NAMALWA (cell line): ENCODE data around the gene CD300LD.

Source experiments
- DNase-seq: peaks from one replicate; pipeline ENCODE4 v3.0.0-alpha.2; 2015; ENCODE audit warnings: low spot score

CD300LD gene

DNA sequence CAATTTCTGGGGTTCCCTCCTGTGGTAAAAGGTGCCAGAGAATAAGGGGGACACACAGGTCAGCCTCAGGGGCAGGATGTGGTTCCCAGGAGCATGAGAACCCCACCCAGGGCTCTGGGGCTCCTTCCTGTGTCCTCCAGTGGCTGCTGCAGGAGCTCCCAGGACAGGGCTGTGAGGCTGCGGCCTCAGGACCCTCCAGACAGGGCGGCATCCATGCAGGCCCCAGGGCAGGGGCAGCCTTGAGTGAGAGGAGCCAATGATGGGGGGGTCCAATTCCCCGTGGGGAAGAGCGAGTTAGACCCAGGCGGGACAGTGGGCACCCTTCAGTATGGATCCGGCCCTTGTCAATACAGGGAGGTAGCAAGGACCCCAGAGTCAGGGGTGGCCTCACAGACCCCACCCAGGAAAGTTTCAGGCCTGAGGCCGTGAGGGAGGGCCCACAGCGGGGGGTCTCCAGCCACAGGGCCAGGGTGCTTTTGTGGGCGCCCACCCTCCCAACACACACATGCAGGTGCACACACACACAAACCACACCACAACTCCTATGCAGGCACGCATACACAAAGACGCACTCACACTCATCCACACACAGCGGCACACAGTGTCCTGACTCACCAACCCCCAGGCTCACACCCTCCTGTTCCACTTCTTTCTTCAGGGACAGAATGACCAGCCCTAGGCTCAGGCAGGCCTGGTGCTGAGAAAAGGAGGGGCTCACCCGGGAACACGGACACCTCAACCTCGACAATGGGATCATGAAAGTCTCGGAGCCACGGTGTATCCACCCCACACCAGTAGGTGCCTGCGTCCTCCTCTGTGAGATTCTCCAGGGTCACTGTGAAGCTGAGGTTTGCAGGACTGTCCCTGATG is 48.0 kb downstream of the CD300LD start:
- no peak for DNase-seq

DNA sequence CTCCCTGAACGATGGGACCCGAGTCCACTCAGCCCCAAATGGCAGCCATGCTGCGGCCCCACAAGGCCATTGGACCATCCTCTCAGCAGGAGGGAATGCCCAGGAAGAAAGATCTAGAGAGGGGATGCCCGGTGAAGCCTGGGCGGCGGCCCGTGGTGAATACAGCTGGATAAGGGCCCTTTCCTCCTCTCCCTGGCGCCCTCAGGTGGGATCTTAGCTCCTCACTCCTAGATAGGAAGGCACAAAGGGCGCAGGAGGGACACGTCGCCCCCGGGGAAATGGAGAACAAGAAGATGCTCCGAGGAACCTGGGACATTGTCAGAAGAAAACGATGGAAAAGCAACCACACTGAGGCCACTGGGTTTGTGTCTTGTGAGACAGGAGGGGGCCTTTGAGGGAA is 48.7 kb downstream of the CD300LD start:
- no peak for DNase-seq

DNA sequence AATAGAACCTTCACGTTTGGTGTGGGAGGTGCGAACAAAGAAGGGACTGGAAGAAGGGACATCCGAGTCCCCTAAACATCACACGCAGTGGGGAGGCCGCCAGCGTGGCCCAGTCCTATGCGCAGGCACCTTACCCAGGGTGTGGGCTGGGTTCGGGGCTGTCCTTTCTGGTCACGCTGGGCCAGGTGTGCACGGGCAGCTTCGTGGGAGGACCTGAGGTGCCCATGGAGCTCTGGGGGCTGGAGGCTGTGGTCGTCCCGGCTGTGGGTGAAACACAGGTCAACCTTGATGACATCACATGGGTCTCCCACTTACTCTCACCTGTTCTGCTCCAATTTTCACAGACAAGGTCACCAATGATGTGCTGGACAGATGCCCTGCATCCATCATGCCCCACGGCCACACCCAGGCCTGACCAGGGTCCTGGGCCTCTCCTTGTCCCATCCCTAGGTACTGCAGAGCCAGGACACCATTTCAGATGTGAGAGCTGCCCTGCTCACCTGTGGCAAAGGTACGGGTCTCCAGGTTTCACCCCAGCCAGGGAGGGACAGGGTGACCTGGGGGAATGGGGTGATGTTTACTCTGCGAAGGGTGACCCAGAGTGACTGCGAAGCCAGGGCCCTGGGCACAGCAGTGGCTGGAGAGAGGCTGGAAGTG is 49.2 kb downstream of the CD300LD start:
- no peak for DNase-seq

DNA sequence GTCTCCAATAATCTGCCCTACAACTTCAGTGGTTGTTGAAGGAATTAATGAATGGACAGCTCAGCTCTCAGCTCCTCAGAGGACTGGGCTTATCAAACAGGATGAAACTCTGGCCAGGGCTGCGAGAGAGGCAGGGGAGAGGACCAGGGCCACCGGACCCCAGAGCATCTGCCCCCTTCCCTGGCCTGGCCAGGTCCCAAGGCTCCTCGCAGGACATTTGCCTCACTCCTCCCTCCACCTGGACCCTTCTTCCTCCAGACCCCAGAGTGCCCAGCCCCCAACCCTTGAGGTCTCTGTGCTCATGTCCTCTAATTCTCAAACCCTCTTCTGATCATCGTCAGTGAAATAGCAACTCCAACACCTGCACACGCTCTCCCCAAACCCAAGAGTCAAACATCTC is 49.9 kb downstream of the CD300LD start:
- DNase-seq, result no peak

DNA sequence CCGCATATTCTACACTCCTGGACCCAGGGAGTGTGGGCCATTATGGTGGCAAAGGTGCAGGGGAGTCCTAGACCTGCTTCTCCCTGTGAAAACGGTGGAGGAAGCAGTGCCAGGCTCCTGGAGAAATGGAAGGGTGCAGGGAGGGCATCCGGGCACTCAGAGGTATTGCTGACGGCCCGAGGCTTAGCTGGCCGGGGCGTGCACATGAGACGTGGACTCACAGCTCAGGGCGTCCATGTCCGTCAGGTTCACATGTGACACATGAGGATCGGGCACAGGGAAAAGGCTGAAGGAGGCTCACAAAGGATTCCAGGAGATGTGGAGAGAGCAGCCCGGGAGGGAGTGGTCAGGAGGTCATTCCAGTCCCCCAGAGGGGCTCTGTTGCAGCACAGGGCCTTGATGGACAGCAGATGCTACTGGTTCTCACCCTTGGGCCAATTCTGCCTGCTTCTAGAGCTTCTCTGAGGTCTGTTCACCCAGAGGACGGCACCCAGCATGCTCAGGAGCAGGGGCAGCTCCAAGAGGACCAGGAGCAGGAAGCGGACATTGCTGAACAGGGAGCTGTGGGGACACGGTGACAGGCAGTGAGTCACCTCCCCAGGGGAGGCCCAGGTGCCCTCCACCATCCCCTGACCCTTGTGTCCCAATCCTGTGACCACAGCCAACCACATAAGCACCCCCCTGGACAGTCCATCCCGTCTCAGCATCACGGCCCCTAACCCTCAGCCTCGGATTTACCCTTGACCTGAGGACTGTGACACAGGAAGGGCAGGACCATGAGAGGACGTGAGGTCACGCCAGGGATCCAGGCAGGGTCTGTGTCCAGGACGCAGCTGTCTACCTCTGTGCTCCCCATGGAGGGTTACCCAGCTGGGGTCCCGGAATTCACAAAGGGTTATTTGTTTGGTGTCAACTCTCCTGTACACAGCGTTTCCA is 50.6 kb downstream of the CD300LD start:
- no peak for DNase-seq

DNA sequence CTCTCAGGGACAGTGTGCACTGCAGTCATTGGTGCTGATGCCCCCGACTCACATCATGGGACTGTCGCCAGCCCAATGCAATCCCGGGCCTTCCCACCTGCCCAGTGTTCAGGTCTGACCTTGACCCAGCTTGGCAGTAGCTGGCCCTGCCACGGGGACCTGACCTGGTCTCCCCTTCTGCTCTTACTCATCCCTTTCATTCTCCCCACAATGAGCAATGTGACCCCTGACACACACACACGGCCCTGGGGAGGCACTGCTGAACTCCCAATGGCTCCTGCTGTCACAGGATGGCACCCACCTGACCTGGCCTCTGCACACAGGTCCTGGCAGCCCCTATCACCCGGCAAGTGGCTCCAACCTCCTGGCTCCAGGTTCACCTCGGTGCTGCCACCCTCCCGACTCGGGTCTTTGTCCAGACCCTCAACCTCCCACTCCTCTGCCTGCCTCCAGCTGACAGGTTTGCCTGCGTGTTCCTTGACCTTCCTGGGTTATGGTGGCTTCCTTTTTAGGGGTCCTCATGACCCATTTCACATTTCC is 52.7 kb downstream of the CD300LD start:
- DNase-seq, result no peak

DNA sequence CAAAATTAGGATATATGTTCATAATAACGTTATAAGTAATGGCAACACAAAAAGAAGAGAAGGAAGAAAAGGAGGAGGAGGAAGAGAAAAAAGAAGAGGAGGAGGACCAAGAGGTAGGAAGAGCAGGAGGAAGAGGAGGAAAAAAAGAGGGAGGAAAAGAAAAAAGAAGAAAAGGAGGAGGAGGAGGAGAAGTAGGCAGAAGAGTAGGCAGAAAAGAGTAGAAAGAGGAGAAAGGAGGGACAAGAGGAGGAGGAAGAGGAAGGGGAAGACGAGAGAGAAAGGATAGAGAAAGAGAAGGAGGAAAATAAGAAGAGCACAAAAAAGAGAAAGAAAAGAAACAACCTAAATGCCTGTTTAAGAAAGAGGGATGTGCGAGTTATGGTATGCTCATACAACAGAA is 55.2 kb downstream of the CD300LD start:
- no peak for DNase-seq

DNA sequence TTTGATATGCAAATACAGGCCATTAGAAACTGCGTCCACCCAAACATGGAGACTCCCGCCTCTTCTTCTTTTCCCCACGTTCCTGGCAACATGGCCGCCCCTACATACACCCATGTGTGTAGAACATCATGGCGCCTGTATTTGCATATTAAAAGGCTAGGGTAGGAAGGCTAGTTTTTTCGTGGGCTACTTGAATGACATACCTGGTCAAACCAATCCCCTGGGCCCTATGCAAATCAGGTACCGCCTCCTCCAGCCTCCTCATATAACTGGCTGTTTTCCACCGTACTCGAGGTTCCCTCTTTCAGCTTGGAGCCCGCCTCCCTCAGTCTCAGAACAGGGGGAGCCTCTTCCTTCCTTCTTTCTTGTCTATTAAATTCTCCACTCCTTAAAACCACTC is 60.0 kb downstream of the CD300LD start:
- DNase-seq, result peak; percentile 82

DNA sequence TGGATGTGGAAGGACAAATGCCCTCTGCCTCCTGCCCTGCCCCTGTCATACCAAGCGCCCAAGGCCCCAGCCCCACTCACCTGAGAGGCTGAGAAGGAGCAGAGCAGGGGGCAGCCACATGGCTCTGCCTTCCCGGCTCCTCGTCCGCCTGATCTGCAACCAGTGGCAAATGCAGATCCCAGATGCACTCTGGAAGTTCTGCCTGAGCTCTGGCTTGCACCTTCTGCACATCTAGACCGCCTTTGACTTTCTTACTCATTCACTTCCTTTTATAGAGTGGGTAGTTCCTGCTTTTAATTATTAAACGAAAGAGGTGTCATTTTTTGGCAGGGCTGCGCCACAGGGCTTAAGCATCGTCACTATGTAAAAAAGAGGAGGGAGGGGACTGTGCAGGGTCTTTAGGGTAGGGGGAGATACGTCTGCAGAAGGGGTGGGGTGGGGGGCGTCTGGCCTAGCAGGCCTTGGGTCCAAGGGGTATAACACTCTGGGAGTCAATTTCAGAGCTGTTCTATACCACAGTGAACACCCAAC is 60.8 kb downstream of the CD300LD start, which contains the start of gene CD300LB:
Gene CD300LB, minus strand, starts transcription at position 245 of the 531 bp plus-strand sequence. Its CDS starts 125 bp downstream, at position 120.
- DNase-seq, result no peak

DNA sequence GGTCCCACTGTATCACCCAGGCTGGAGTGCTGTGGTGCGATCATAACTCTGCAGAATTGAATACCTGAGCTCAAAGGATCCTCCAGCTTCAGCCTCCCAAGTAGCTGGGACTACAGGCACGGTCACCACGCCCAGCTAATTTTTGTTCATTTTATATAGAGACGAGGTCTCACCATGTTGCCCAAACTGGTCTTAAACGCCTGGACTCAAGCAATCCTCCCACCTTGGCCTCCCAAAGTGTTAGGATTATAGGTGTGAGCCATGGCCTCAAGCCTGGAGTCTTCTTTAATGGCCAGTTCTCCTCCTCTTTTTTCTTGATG is 61.3 kb downstream of the CD300LD start:
- no peak for DNase-seq
